CD14-positive monocyte (primary cell): ENCODE data around the gene SF3B3. TPM values are rescaled to one million over a fixed set of nuclear protein-coding genes. Genes with fewer than 3 reads are reported as not detected.

Experiments
- DNase-seq, 3 donors: peaks; one replicate each; pipeline ENCODE4 v3.0.0-alpha.2; 2011 to 2022
- H2AFZ ChIP-seq: 2 replicates; pipeline ENCODE4 v1.6.0; 2012; ENCODE audit warnings: mild to moderate bottlenecking, low read depth, low read length, inconsistent platforms; ENCODE audit not compliant: insufficient read depth, poor library complexity, severe bottlenecking
- H3K27ac ChIP-seq, 2 donors: 1 replicate in 1 of 2; 2 replicates in 1 of 2; pipeline ENCODE4 v1.5.1; 2012 to 2013; ENCODE audit warnings: low read length in 2 of 2, control low read depth in 1 of 2, inconsistent platforms in 1 of 2, low read depth in 1 of 2, mild to moderate bottlenecking in 1 of 2
- H3K27me3 ChIP-seq, 2 donors: one replicate each; pipeline versions ENCODE4 v1.6.0 to v1.6.1; 2011 to 2013; ENCODE audit warnings: low read length in 2 of 2; ENCODE audit not compliant: control insufficient read depth in 2 of 2, insufficient read depth in 2 of 2
- H3K36me3 ChIP-seq, 2 donors: replicated peaks in 1 of 2; 1 replicate in 1 of 2; 2 replicates in 1 of 2; pipeline versions ENCODE4 v1.5.1 to v1.6.1; 2012 to 2013; ENCODE audit warnings: low read length in 2 of 2, control low read depth in 1 of 2, inconsistent platforms in 1 of 2, mild to moderate bottlenecking in 1 of 2; ENCODE audit not compliant: insufficient read depth in 2 of 2, control insufficient read depth in 1 of 2
- H3K4me1 ChIP-seq, 2 donors: 1 replicate in 1 of 2; 2 replicates in 1 of 2; pipeline versions ENCODE4 v1.5.1 to v1.6.1; 2012 to 2013; ENCODE audit warnings: low read length in 2 of 2, control low read depth in 1 of 2, inconsistent platforms in 1 of 2, mild to moderate bottlenecking in 1 of 2, moderate library complexity in 1 of 2; ENCODE audit not compliant: insufficient read depth in 2 of 2, control insufficient read depth in 1 of 2
- H3K4me2 ChIP-seq: replicated peaks from 2 replicates; pipeline ENCODE3; 2012; ENCODE audit warnings: low read length, moderate library complexity, mild to moderate bottlenecking; ENCODE audit not compliant: poor library complexity, severe bottlenecking; ENCODE audit errors: extremely low read depth
- H3K4me3 ChIP-seq, 3 experiments: fragments of 200-600 bp in 1 of 3; sonication (generic) in 1 of 3; replicated peaks in 1 of 3; 1 replicate in 2 of 3; 2 replicates in 1 of 3; pipeline ENCODE4 v1.5.1; 2011 to 2013; ENCODE audit warnings: low read length in 3 of 3, mild to moderate bottlenecking in 3 of 3, control low read depth in 2 of 3, low read depth in 2 of 3, inconsistent platforms in 1 of 3, moderate library complexity in 1 of 3
- H3K79me2 ChIP-seq: 2 replicates; pipeline ENCODE4 v1.6.0; 2012; ENCODE audit warnings: mild to moderate bottlenecking, control low read depth, inconsistent platforms, low read length, moderate library complexity; ENCODE audit not compliant: insufficient read depth
- H3K9ac ChIP-seq: 2 replicates; pipeline ENCODE4 v1.6.0; 2017; ENCODE audit warnings: low read length, mild to moderate bottlenecking; ENCODE audit not compliant: insufficient read depth, poor library complexity, severe bottlenecking
- H3K9me3 ChIP-seq, 2 donors: replicated peaks in 1 of 2; 1 replicate in 1 of 2; 2 replicates in 1 of 2; pipeline versions ENCODE4 v1.5.1 to v1.6.1; 2012 to 2013; ENCODE audit warnings: low read length in 2 of 2, control low read depth in 1 of 2; ENCODE audit not compliant: control insufficient read depth in 1 of 2, insufficient read depth in 1 of 2
- H4K20me1 ChIP-seq: 2 replicates; pipeline ENCODE4 v1.6.0; 2012; ENCODE audit warnings: mild to moderate bottlenecking, low read length, control low read depth, moderate library complexity; ENCODE audit not compliant: insufficient read depth
- H3K27ac Mint-ChIP-seq, 7 donors: one replicate each; pipeline ENCODE4 v1.8.0; 2020; ENCODE audit warnings: mild to moderate bottlenecking in 7 of 7, mixed read lengths in 7 of 7, moderate library complexity in 6 of 7, inconsistent platforms in 2 of 7
- H3K27me3 Mint-ChIP-seq, 3 donors: one replicate each; pipeline ENCODE4 v1.8.0; 2021 to 2022; ENCODE audit warnings: low read depth in 3 of 3, mild to moderate bottlenecking in 3 of 3, mixed read lengths in 3 of 3, moderate library complexity in 3 of 3, inconsistent platforms in 1 of 3
- H3K36me3 Mint-ChIP-seq, 2 donors: one replicate each; pipeline ENCODE4 v1.8.0; 2020; ENCODE audit warnings: mixed read lengths in 2 of 2, inconsistent platforms in 1 of 2, mild to moderate bottlenecking in 1 of 2
- H3K4me1 Mint-ChIP-seq: one replicate; pipeline ENCODE4 v1.8.0; 2020; ENCODE audit warnings: mild to moderate bottlenecking, mixed read lengths
- H3K4me3 Mint-ChIP-seq, 2 donors: one replicate each; pipeline ENCODE4 v1.8.0; 2020; ENCODE audit warnings: mild to moderate bottlenecking in 2 of 2, mixed read lengths in 2 of 2, moderate library complexity in 1 of 2
- H3K9me3 Mint-ChIP-seq, 7 donors: one replicate each; pipeline ENCODE4 v1.8.0; 2020 to 2022; ENCODE audit warnings: mixed read lengths in 7 of 7, mild to moderate bottlenecking in 6 of 7, moderate library complexity in 6 of 7, inconsistent platforms in 2 of 7
- WGBS: methylation state at CpG from one replicate; pipeline ENCODE4 v1.1.5; 2013; ENCODE audit warnings: missing lambda C conversion rate; ENCODE audit not compliant: insufficient coverage; 5-methylcytosine and 5-hydroxymethylcytosine counted together
- intact Hi-C, 2 donors: fragments of 100-400 bp; cut with micrococcal nuclease; formaldehyde crosslinking; loops; one replicate each; pipeline versions ENCODE4 v1.15.0 to v1.15.1; 2023
- polyA plus RNA-seq, 3 donors: library from polyadenylated mRNA; depleted of rRNA in 1 of 3; unstranded in 2 of 3; stranded (reverse) in 1 of 3; fragments of 300-500 nt in 2 of 3; fragments of >200 nt in 1 of 3; fragmentation: Illumina TruSeq in 2 of 3; gene quantifications; 1 replicate in 2 of 3; 2 replicates in 1 of 3; pipeline ENCODE4 v1.2.3, GENCODE V29; 2012 to 2021
- TF ChIP-seq, protein P1 (sequence below): fragments of 200-600 bp; IDR thresholded peaks from one replicate; pipeline ENCODE4 v1.8.0; 2022; ENCODE audit warnings: antibody characterized with exemption, mild to moderate bottlenecking

SF3B3 gene
- polyA plus RNA-seq, 3 donors = 34.2 to 52.3 (median 42.1) TPM

DNA sequence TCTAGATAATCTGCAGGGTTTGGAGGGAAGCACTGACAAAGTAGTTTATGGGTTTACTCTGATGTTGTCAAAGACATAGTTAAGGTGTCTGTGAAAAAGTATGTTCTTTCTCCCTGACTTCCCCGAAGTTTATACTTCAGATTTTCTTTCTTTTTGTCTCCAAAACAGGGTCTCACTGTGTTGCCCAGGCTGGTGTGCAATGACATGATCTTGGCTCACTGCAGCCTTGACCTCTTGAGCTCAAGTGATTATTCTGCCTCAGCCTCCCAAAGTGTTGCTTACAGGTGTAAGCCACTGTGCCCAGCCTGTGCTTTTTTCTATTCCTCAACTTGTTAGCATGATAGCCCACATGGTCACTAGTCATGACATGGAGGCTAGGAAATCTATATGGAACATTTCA, 20.9 kb downstream of the SF3B3 start:
- no peak overlapping the region for H3K27ac Mint-ChIP-seq
- H3K4me1 Mint-ChIP-seq = no peaks in the 10 kb centered on the region
- peaks cover 78 to 95% of the 10 kb centered on the region in 2 donors for H3K36me3 Mint-ChIP-seq
- intact Hi-C loops = no loop called here
- Histone ChIP-seq H3K27me3 (no peaks in the 10 kb centered on the region), H3K4me3 (no peak overlapping the region), H3K36me3 (peaks cover 92 to 100% of the 10 kb centered on the region in 2 donors), H3K4me2 (no peak overlapping the region), H3K27ac (no peak overlapping the region), H2AFZ (no peak overlapping the region), H3K9ac (no peak overlapping the region), H3K4me1 (no peaks in the 10 kb centered on the region), H4K20me1 (peaks cover 73% of the 10 kb centered on the region), H3K9me3 (no peaks in the 10 kb centered on the region), H3K79me2 (peaks cover 72% of the 10 kb centered on the region)
- no peaks in the 10 kb centered on the region for H3K27me3 Mint-ChIP-seq
- no peaks in the 10 kb centered on the region for H3K9me3 Mint-ChIP-seq
- WGBS = no CpG with 5 or more reads among the region's 1 CpG
- TF ChIP-seq, protein P1, sequence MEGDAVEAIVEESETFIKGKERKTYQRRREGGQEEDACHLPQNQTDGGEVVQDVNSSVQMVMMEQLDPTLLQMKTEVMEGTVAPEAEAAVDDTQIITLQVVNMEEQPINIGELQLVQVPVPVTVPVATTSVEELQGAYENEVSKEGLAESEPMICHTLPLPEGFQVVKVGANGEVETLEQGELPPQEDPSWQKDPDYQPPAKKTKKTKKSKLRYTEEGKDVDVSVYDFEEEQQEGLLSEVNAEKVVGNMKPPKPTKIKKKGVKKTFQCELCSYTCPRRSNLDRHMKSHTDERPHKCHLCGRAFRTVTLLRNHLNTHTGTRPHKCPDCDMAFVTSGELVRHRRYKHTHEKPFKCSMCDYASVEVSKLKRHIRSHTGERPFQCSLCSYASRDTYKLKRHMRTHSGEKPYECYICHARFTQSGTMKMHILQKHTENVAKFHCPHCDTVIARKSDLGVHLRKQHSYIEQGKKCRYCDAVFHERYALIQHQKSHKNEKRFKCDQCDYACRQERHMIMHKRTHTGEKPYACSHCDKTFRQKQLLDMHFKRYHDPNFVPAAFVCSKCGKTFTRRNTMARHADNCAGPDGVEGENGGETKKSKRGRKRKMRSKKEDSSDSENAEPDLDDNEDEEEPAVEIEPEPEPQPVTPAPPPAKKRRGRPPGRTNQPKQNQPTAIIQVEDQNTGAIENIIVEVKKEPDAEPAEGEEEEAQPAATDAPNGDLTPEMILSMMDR = no peak
- no peak overlapping the region for H3K4me3 Mint-ChIP-seq
- no peak for DNase-seq

GRCh38 chr16:70548936-70549335, 25.3 kb downstream of the SF3B3 start:
- no peak overlapping the region for H3K4me2 ChIP-seq
- H3K9me3 Mint-ChIP-seq = no peaks in the 10 kb centered on the region
- H2AFZ ChIP-seq = no peak overlapping the region
- 90% methylated on average over 2 of the region's 2 CpGs for WGBS
- no peaks in the 10 kb centered on the region for H3K4me1 Mint-ChIP-seq
- H3K9ac ChIP-seq = no peak overlapping the region
- H3K4me3 ChIP-seq = no peak overlapping the region
- intact Hi-C loops = no loop called here
- peaks cover 76% of the 10 kb centered on the region for H4K20me1 ChIP-seq
- no peaks in the 10 kb centered on the region for H3K27me3 ChIP-seq
- peaks cover 60% of the 10 kb centered on the region for H3K79me2 ChIP-seq
- DNase-seq = no peak
- TF ChIP-seq, protein P1 = no peak
- H3K36me3 ChIP-seq = peaks cover 95 to 100% of the 10 kb centered on the region in 2 donors
- H3K4me1 ChIP-seq = no peaks in the 10 kb centered on the region
- H3K27ac ChIP-seq = no peak overlapping the region
- no peaks in the 10 kb centered on the region for H3K27me3 Mint-ChIP-seq
- peaks cover 78 to 88% of the 10 kb centered on the region in 2 donors for H3K36me3 Mint-ChIP-seq
- no peak overlapping the region for H3K4me3 Mint-ChIP-seq
- no peaks in the 10 kb centered on the region for H3K9me3 ChIP-seq
- peak overlapping the region in 1 of 7 donors; percentile 10 for H3K27ac Mint-ChIP-seq
